Measurements from ENCODE around the gene IGF1.
"Not testable (repeated sequence)": the region's sequence is repeated elsewhere in the genome, so short reads cannot be mapped to it uniquely, and the experiment has no call there.

The IGF1 gene

GRCh38 chr12:102385343-102385742, 95.0 kb downstream of the IGF1 start:
- no peak for DNase-seq (ENCODE audit: low spot score)

GRCh38 chr12:102379346-102380162, 100.8 kb downstream of the IGF1 start:
- DNase-seq (ENCODE audit: low spot score): no peak

GRCh38 chr12:102376781-102377180, 103.6 kb downstream of the IGF1 start:
- no peak for DNase-seq (ENCODE audit: low spot score)

- no peak for DNase-seq (ENCODE audit: low spot score)
Measured at GRCh38 chr12:102376181-102376747, 104.1 kb downstream of the IGF1 start.

DNA sequence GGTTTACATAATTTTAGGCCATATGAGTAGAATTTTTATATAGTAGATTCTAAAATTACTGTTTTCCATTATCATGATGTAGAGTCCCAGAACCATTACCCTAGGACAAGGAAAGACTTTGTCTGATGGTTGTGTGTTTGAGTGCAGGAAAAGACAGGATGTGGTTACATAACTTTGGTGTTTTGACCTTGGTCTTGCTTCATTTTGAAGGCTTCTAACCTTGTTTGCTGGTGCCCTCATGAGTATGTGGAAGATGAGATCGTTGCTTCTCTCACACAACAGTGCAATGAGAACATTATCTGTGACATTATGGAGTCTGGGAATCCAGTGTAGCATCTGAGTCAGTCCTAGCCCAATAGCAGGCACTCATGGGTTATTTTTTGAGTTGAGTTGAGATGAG, 106.2 kb downstream of the IGF1 start:
- no peak for DNase-seq (ENCODE audit: low spot score)

- DNase-seq (ENCODE audit: low spot score): no peak
Measured at GRCh38 chr12:102372087-102372486, 108.3 kb downstream of the IGF1 start.

- no peak for DNase-seq (ENCODE audit: low spot score)
Measured at GRCh38 chr12:102371165-102371564, 109.2 kb downstream of the IGF1 start.

- no peak for DNase-seq (ENCODE audit: low spot score)
Measured at GRCh38 chr12:102369876-102370275, 110.5 kb downstream of the IGF1 start.

GRCh38 chr12:102365365-102365764, 115.0 kb downstream of the IGF1 start:
- DNase-seq (ENCODE audit: low spot score): no peak

GRCh38 chr12:102364709-102365108, 115.7 kb downstream of the IGF1 start:
- no peak for DNase-seq (ENCODE audit: low spot score)

DNA sequence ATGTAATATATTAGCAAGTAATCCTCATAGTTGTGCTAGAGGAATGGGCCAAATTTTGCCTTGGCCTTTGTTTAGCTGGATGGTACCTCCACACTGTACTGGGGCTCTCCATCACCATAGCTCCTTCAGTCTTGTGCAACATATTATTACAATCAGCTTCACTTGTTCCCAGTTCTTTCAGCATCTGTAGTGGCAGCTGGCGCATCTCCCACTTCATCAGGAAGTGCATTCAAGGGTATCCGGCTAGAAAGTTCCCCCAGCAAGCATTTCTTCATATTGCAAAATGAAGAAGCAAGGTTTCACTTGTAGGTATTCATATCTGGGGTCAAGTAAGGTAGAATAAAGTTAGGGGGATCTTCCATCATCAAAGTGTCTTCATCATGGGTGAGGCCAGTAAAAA, 123.7 kb downstream of the IGF1 start:
- DNase-seq (ENCODE audit: low spot score): no peak

DNA sequence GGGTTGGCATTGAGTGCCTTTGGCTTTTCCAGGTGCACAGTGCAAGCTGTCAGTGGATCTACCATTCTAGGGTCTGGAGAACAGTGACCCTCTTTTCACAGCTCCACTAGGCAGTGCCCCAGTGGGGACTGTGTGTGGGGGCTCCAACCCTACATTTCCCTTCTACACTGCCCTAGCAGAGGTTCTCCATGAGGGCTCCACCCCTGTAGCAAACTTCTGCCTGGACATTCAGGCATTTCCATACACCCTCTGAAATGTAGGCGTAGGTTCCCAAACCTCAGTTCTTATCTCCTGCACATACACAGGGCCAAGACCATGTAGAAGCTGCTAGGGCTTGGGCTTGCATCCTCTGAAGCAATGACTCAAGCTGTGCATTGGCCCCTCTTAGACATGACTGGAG, 126.1 kb downstream of the IGF1 start:
- DNase-seq (ENCODE audit: low spot score): not testable (repeated sequence)

GRCh38 chr12:102351322-102351721, 129.0 kb downstream of the IGF1 start:
- no peak for DNase-seq (ENCODE audit: low spot score)

- DNase-seq (ENCODE audit: low spot score): no peak
Measured at GRCh38 chr12:102350070-102350469, 130.3 kb downstream of the IGF1 start.

- no peak for DNase-seq (ENCODE audit: low spot score)
Measured at GRCh38 chr12:102349079-102349478, 131.3 kb downstream of the IGF1 start.

GRCh38 chr12:102347811-102348210, 132.6 kb downstream of the IGF1 start:
- DNase-seq (ENCODE audit: low spot score): no peak

Data from pons (tissue), 1 donor.